Liver (tissue), 9 donors: ENCODE measurements around the gene LAMC3. TPM values are rescaled to one million over a fixed set of nuclear protein-coding genes. Genes with fewer than 3 reads are reported as not detected.

Source experiments
- DNase-seq: peaks from one replicate; pipeline ENCODE4 v3.0.0-alpha.2; 2017; ENCODE audit warnings: low spot score
- H3K27ac ChIP-seq, 2 donors: one replicate each; pipeline ENCODE4 v1.7.0; 2013; ENCODE audit warnings: inconsistent platforms in 2 of 2, low read length in 2 of 2, control low read depth in 1 of 2, low read depth in 1 of 2, mild to moderate bottlenecking in 1 of 2
- H3K27me3 ChIP-seq, 4 donors: one replicate each; pipeline versions ENCODE4 v1.6.1 to v1.7.0; 2013; ENCODE audit warnings: low read length in 3 of 4, inconsistent platforms in 1 of 4, mild to moderate bottlenecking in 1 of 4, moderate library complexity in 1 of 4; ENCODE audit not compliant: control insufficient read depth in 4 of 4, insufficient read depth in 4 of 4
- H3K36me3 ChIP-seq, 4 donors: one replicate each; pipeline versions ENCODE4 v1.6.1 to v1.7.0; 2013; ENCODE audit warnings: low read length in 3 of 4, mild to moderate bottlenecking in 3 of 4, low read depth in 1 of 4, moderate library complexity in 1 of 4; ENCODE audit not compliant: control insufficient read depth in 4 of 4, insufficient read depth in 3 of 4
- H3K4me1 ChIP-seq, 4 donors: one replicate each; pipeline versions ENCODE4 v1.6.1 to v1.7.0; 2013; ENCODE audit warnings: low read length in 3 of 4, mild to moderate bottlenecking in 3 of 4, moderate library complexity in 1 of 4; ENCODE audit not compliant: control insufficient read depth in 4 of 4, insufficient read depth in 4 of 4
- H3K4me3 ChIP-seq, 3 donors: one replicate each; pipeline versions ENCODE4 v1.6.1 to v1.7.0; 2013; ENCODE audit warnings: low read length in 3 of 3, control low read depth in 1 of 3, low read depth in 1 of 3, mild to moderate bottlenecking in 1 of 3
- H3K9ac ChIP-seq, 2 donors: one replicate each; pipeline ENCODE4 v1.7.0; 2013; ENCODE audit warnings: low read length in 2 of 2, mild to moderate bottlenecking in 2 of 2, moderate library complexity in 2 of 2, control low read depth in 1 of 2, low read depth in 1 of 2
- H3K9me3 ChIP-seq, 4 donors: one replicate each; pipeline versions ENCODE4 v1.6.1 to v1.7.0; 2013; ENCODE audit warnings: low read length in 3 of 4; ENCODE audit not compliant: control insufficient read depth in 4 of 4
- EGR1 ChIP-seq, 2 donors: IDR thresholded peaks; 2 replicates each; pipeline ENCODE4 v1.6.1; 2016 to 2018; ENCODE audit warnings: antibody characterized with exemption in 2 of 2, low read depth in 2 of 2
- FOXA1 ChIP-seq: IDR thresholded peaks from 2 replicates; pipeline ENCODE4 v1.6.1; 2016; ENCODE audit warnings: antibody characterized with exemption
- FOXA2 ChIP-seq: IDR thresholded peaks from 2 replicates; pipeline ENCODE4 v1.6.1; 2016; ENCODE audit warnings: antibody characterized with exemption
- GABPA ChIP-seq, 2 donors: IDR thresholded peaks in 1 of 2; conservative IDR thresholded peaks in 1 of 2; 2 replicates each; pipeline ENCODE4 v1.6.1; 2016; ENCODE audit warnings: antibody characterized with exemption in 2 of 2, mild to moderate bottlenecking in 1 of 2, moderate library complexity in 1 of 2
- HNF4A ChIP-seq, 2 donors: conservative IDR thresholded peaks; 2 replicates each; pipeline ENCODE4 v1.6.1; 2016; ENCODE audit warnings: antibody characterized with exemption in 2 of 2, mild to moderate bottlenecking in 2 of 2
- HNF4G ChIP-seq: IDR thresholded peaks from 2 replicates; pipeline ENCODE4 v1.6.1; 2016; ENCODE audit warnings: antibody characterized with exemption
- JUND ChIP-seq, 2 donors: IDR thresholded peaks; 2 replicates each; pipeline ENCODE4 v1.6.1; 2016; ENCODE audit warnings: antibody characterized with exemption in 2 of 2
- NR2F2 ChIP-seq: IDR thresholded peaks from 2 replicates; pipeline ENCODE4 v1.6.1; 2016; ENCODE audit warnings: antibody characterized with exemption
- RAD21 ChIP-seq, 2 donors: IDR thresholded peaks; 2 replicates each; pipeline ENCODE4 v1.6.1; 2016; ENCODE audit warnings: antibody characterized with exemption in 2 of 2, mild to moderate bottlenecking in 2 of 2
- RXRA ChIP-seq, 2 donors: IDR thresholded peaks; 2 replicates each; pipeline ENCODE4 v1.6.1; 2017 to 2018; ENCODE audit warnings: antibody characterized with exemption in 2 of 2, mild to moderate bottlenecking in 1 of 2
- SP1 ChIP-seq: IDR thresholded peaks from 2 replicates; pipeline ENCODE4 v1.6.1; 2018; ENCODE audit warnings: antibody characterized with exemption, mild to moderate bottlenecking
- TAF1 ChIP-seq: conservative IDR thresholded peaks from 2 replicates; pipeline ENCODE4 v1.6.1; 2016; ENCODE audit warnings: antibody characterized with exemption, mild to moderate bottlenecking
- YY1 ChIP-seq: IDR thresholded peaks from 2 replicates; pipeline ENCODE4 v1.6.1; 2016; ENCODE audit warnings: antibody characterized with exemption, mild to moderate bottlenecking
- WGBS: extraction: QIAGEN DNeasy Blood & Tissue Kit; methylation state at CpG from one replicate; pipeline ENCODE4 v1.1.7; 2013; 5-methylcytosine and 5-hydroxymethylcytosine counted together
- polyA plus RNA-seq, 2 donors: library from polyadenylated mRNA; stranded (reverse) in 1 of 2; unstranded in 1 of 2; fragments of 200-250 nt in 1 of 2; fragments of >200 nt in 1 of 2; fragmentation: Nextera tagmentation in 1 of 2; extraction: Ambion mirVana in 1 of 2; gene quantifications; one replicate each; pipeline versions ENCODE4 v1.2.1 to v1.2.3, GENCODE V29; 2013 to 2015
- total RNA-seq, 2 donors: library from RNA; depleted of rRNA; stranded (reverse); fragments of >200 nt; gene quantifications; one replicate each; pipeline ENCODE4 v1.2.3, GENCODE V29; 2014
- TF ChIP-seq, protein P1 (sequence below): IDR thresholded peaks from 2 replicates; pipeline ENCODE4 v1.6.1; 2016; ENCODE audit warnings: antibody characterized with exemption
- TF ChIP-seq, protein P2 (sequence below): IDR thresholded peaks from 2 replicates; pipeline ENCODE4 v1.6.1; 2016; ENCODE audit warnings: antibody characterized with exemption
- TF ChIP-seq, protein P3 (sequence below): IDR thresholded peaks from 2 replicates; pipeline ENCODE4 v1.6.1; 2016; ENCODE audit warnings: antibody characterized with exemption
- TF ChIP-seq, protein P4 (sequence below): IDR thresholded peaks from 2 replicates; pipeline ENCODE4 v1.6.1; 2016; ENCODE audit warnings: antibody characterized with exemption, mild to moderate bottlenecking
- TF ChIP-seq, protein P5 (sequence below): fragments of 150-350 bp; IDR thresholded peaks from 2 replicates; pipeline ENCODE4 v1.5.1; 2017; ENCODE audit warnings: improper control_type of control experiment, low read depth, low read length; ENCODE audit not compliant: missing input control
- donor health status: healthy.
- donor health status: healthy.
- donor health status: healthy.
- donor health status: healthy.
- donor health status: healthy.

Gene LAMC3
- total and polyA plus RNA-seq, 4 donors = 1.4 to 5.9 (median 2.9) TPM

DNA sequence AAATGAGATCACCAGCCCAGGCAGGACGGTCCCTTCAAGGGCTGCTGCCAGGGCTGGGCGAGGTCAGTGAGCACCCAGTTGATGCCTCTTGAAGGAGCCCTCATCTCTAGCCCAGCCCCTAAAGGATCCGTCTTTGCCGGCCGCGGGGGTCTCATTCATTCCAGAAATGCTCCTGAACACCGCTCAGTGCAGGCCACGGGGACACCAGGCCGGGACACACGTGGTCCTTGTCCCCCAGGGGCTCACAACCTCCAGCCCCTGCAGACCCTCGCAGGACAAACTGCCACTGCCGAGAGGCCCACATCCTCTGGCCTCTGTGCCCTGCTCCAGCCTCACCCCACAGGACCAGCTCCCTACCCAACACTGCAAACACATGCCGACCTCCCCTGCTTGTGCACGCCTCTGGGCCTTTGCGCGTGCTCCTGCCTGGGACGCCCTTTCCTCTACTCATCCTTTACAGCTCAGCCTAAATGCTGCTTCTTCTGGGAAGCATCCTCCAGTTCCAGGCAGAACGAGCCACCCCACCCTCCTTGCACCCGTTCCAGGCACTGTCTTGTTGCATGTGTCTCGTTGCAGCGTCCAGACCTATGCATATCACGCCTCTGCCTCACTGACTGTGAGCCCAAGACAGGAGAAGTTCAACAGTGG lies 10.3 kb upstream of the LAMC3 start:
- WGBS = 61% methylated on average over 22 of the region's 22 CpGs
- peaks cover 0 to 7% (median 3%) of the 10 kb centered on the region in 4 donors for H3K27me3 ChIP-seq
- no peak overlapping the region for H3K4me3 ChIP-seq
- no peaks in the 10 kb centered on the region for H3K4me1 ChIP-seq
- no peaks in the 10 kb centered on the region for H3K36me3 ChIP-seq
- no peaks in the 10 kb centered on the region for H3K9me3 ChIP-seq
- no peak for TF ChIP-seq FOXA2
- no peak for TF ChIP-seq NR2F2
- TF ChIP-seq EGR1 (IDR thresholded peaks at IDR 0.05; ENCODE audit: low read depth in 2 of 2) = no peak
- TF ChIP-seq, protein P1, sequence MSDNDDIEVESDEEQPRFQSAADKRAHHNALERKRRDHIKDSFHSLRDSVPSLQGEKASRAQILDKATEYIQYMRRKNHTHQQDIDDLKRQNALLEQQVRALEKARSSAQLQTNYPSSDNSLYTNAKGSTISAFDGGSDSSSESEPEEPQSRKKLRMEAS = no peak
- TF ChIP-seq HNF4G = no peak
- TF ChIP-seq, protein P2, sequence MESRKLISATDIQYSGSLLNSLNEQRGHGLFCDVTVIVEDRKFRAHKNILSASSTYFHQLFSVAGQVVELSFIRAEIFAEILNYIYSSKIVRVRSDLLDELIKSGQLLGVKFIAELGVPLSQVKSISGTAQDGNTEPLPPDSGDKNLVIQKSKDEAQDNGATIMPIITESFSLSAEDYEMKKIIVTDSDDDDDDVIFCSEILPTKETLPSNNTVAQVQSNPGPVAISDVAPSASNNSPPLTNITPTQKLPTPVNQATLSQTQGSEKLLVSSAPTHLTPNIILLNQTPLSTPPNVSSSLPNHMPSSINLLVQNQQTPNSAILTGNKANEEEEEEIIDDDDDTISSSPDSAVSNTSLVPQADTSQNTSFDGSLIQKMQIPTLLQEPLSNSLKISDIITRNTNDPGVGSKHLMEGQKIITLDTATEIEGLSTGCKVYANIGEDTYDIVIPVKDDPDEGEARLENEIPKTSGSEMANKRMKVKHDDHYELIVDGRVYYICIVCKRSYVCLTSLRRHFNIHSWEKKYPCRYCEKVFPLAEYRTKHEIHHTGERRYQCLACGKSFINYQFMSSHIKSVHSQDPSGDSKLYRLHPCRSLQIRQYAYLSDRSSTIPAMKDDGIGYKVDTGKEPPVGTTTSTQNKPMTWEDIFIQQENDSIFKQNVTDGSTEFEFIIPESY = no peak
- TF ChIP-seq JUND (IDR thresholded peaks at IDR 0.05) = no peak
- TF ChIP-seq HNF4A (conservative IDR thresholded peaks at IDR 0.05) = no peak
- no peak for TF ChIP-seq FOXA1
- TF ChIP-seq GABPA (IDR thresholded peaks at IDR 0.05 in 1 of 2, conservative IDR thresholded peaks at IDR 0.05 in 1 of 2) = no peak
- TF ChIP-seq, protein P3, sequence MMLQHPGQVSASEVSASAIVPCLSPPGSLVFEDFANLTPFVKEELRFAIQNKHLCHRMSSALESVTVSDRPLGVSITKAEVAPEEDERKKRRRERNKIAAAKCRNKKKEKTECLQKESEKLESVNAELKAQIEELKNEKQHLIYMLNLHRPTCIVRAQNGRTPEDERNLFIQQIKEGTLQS = no peak
- TF ChIP-seq TAF1 = no peak
- TF ChIP-seq, protein P4, sequence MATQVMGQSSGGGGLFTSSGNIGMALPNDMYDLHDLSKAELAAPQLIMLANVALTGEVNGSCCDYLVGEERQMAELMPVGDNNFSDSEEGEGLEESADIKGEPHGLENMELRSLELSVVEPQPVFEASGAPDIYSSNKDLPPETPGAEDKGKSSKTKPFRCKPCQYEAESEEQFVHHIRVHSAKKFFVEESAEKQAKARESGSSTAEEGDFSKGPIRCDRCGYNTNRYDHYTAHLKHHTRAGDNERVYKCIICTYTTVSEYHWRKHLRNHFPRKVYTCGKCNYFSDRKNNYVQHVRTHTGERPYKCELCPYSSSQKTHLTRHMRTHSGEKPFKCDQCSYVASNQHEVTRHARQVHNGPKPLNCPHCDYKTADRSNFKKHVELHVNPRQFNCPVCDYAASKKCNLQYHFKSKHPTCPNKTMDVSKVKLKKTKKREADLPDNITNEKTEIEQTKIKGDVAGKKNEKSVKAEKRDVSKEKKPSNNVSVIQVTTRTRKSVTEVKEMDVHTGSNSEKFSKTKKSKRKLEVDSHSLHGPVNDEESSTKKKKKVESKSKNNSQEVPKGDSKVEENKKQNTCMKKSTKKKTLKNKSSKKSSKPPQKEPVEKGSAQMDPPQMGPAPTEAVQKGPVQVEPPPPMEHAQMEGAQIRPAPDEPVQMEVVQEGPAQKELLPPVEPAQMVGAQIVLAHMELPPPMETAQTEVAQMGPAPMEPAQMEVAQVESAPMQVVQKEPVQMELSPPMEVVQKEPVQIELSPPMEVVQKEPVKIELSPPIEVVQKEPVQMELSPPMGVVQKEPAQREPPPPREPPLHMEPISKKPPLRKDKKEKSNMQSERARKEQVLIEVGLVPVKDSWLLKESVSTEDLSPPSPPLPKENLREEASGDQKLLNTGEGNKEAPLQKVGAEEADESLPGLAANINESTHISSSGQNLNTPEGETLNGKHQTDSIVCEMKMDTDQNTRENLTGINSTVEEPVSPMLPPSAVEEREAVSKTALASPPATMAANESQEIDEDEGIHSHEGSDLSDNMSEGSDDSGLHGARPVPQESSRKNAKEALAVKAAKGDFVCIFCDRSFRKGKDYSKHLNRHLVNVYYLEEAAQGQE = no peak
- TF ChIP-seq, protein P5, sequence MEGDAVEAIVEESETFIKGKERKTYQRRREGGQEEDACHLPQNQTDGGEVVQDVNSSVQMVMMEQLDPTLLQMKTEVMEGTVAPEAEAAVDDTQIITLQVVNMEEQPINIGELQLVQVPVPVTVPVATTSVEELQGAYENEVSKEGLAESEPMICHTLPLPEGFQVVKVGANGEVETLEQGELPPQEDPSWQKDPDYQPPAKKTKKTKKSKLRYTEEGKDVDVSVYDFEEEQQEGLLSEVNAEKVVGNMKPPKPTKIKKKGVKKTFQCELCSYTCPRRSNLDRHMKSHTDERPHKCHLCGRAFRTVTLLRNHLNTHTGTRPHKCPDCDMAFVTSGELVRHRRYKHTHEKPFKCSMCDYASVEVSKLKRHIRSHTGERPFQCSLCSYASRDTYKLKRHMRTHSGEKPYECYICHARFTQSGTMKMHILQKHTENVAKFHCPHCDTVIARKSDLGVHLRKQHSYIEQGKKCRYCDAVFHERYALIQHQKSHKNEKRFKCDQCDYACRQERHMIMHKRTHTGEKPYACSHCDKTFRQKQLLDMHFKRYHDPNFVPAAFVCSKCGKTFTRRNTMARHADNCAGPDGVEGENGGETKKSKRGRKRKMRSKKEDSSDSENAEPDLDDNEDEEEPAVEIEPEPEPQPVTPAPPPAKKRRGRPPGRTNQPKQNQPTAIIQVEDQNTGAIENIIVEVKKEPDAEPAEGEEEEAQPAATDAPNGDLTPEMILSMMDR = no peak
- TF ChIP-seq YY1 = no peak
- no peak for TF ChIP-seq RAD21 (IDR thresholded peaks at IDR 0.05)
- TF ChIP-seq SP1 = no peak
- no peak for TF ChIP-seq RXRA (IDR thresholded peaks at IDR 0.05)
- H3K27ac ChIP-seq = no peak overlapping the region
- H3K9ac ChIP-seq = no peak overlapping the region
- no peak for DNase-seq
